Lower lobe of right lung (tissue), 2 donors: ENCODE results near the gene CBARP. TPM values are rescaled to one million over a fixed set of nuclear protein-coding genes. Genes with fewer than 3 reads are reported as not detected.

Experiments used
- ATAC-seq, 2 donors: fragments of 200-7000 bp; cut with Tn5 transposase; one replicate each; pipeline ENCODE4 v1.9.1; 2020 to 2022; ENCODE audit warnings: mild to moderate bottlenecking in 2 of 2, moderate library complexity in 2 of 2
- DNase-seq: peaks from one replicate; pipeline ENCODE4 v3.0.0-alpha.2; 2020
- H3K27ac ChIP-seq: fragments of 200-600 bp; one replicate; pipeline ENCODE4 v1.8.0; 2022
- H3K27me3 ChIP-seq: fragments of 200-600 bp; one replicate; pipeline ENCODE4 v1.8.0; 2022; ENCODE audit warnings: low read depth
- H3K36me3 ChIP-seq: fragments of 200-600 bp; one replicate; pipeline ENCODE4 v1.8.0; 2022; ENCODE audit warnings: mild to moderate bottlenecking
- H3K4me1 ChIP-seq: fragments of 200-600 bp; one replicate; pipeline ENCODE4 v1.8.0; 2022
- H3K4me3 ChIP-seq: fragments of 200-600 bp; one replicate; pipeline ENCODE4 v1.8.0; 2022; ENCODE audit warnings: mild to moderate bottlenecking
- H3K9me3 ChIP-seq: fragments of 200-600 bp; one replicate; pipeline ENCODE4 v1.8.0; 2022
- intact Hi-C: fragments of 100-400 bp; cut with DNase I; formaldehyde crosslinking; loops from one replicate; pipeline ENCODE4 v1.11.0; 2022
- total RNA-seq: library from RNA; stranded (reverse); fragmentation: NEBNext Ultra II Directional; extraction: Animal tissue kit (Norgen Biotek cat#: 25700); gene quantifications from one replicate; pipeline ENCODE4 v1.2.1, GENCODE V29; 2021
- TF ChIP-seq, protein P1 (sequence below): fragments of 200-600 bp; IDR thresholded peaks from one replicate; pipeline ENCODE4 v1.8.0; 2022; ENCODE audit warnings: antibody characterized with exemption, mild to moderate bottlenecking
- donor health status: DM: no; HTN: yes; CAD: no; lungs with severe emphysema.

CBARP gene
- total RNA-seq, 1 donor from 2014 or later: 0.41 TPM

DNA sequence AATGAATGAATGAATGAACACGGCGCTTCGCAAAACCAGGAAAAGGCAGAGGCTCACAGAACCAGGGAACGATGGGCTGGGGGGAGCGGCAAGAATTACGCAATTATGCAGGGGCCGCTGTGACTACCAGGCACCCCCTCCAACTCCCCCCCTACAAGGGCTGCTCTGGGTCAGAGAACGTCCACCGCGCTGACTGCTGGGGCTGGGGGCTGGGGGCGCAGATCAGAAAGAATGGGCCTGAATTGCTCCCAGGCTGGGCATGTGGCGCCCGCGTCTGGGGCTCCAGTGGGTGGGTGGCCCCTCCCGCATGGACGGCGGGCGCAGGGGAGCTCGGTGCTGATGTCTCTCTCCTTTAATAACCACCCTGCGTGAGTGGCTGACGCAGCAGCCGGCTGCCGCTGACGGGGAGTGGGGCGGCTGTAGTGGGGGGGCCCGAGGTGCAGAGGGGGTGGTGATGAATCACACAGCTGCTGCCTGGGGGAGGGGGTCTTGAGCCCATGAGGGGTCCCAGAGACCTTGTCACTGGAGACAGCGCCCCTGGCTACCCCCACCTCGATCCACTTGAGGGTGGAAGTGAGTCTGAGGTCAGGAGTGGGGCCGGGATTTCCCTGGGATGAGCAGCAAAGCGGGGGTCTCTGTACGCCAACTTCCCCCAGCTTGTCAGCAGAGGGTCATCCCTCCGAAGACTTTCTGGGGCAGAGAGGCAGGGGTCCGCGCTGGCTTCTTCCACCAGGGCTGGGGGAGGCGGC lies 29.8 kb upstream of the CBARP start:
- peak overlapping the region; percentile 68 for H3K4me3 ChIP-seq
- no peaks in the 10 kb centered on the region for H3K9me3 ChIP-seq
- peaks cover 76% of the 10 kb centered on the region for H3K4me1 ChIP-seq
- H3K27me3 ChIP-seq: no peaks in the 10 kb centered on the region
- ATAC-seq (no peak), DNase-seq (peak; percentile 56)
- H3K36me3 ChIP-seq: peaks cover 24% of the 10 kb centered on the region
- intact Hi-C loops: no loop called here
- no peak overlapping the region for H3K27ac ChIP-seq
- TF ChIP-seq, protein P1, sequence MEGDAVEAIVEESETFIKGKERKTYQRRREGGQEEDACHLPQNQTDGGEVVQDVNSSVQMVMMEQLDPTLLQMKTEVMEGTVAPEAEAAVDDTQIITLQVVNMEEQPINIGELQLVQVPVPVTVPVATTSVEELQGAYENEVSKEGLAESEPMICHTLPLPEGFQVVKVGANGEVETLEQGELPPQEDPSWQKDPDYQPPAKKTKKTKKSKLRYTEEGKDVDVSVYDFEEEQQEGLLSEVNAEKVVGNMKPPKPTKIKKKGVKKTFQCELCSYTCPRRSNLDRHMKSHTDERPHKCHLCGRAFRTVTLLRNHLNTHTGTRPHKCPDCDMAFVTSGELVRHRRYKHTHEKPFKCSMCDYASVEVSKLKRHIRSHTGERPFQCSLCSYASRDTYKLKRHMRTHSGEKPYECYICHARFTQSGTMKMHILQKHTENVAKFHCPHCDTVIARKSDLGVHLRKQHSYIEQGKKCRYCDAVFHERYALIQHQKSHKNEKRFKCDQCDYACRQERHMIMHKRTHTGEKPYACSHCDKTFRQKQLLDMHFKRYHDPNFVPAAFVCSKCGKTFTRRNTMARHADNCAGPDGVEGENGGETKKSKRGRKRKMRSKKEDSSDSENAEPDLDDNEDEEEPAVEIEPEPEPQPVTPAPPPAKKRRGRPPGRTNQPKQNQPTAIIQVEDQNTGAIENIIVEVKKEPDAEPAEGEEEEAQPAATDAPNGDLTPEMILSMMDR: no peak

DNA sequence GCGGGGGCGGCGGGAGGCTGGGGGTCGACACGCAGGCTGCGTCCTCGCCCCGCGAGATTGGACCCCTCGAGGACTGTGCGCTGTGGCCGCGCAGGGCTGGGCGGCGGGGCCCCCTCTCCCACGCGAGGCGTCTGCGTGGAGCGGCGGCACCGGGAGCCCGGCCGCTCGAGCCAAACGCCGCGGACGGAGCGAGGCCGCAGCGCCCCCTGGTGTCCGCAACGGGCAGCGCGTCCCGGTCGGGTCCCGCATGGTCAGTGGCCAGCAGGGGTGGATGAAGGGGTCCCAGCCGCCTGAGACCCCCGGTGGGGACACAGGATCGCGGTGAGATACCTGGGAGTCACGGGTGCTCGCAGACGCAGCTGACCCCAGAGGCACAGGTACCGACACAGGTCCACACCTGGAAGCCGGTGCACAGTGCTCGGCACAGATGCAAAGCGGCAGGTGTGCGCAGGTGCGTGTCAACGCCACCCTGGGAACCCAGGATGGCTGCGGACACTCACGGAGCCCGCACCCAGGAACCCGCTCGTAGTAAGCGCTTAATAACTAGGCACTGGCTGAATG lies 29.2 kb upstream of the CBARP start:
- Histone ChIP-seq H3K4me3 (peak overlapping the region; percentile 68), H3K9me3 (no peaks in the 10 kb centered on the region), H3K27me3 (no peaks in the 10 kb centered on the region), H3K27ac (peak overlapping the region; percentile 88), H3K4me1 (peaks cover 76% of the 10 kb centered on the region), H3K36me3 (peaks cover 17% of the 10 kb centered on the region)
- ATAC-seq: peak; percentile 43 to 63
- intact Hi-C loops: no loop called here
- TF ChIP-seq, protein P1: peak; percentile 96
- DNase-seq: peak; percentile 86

DNA sequence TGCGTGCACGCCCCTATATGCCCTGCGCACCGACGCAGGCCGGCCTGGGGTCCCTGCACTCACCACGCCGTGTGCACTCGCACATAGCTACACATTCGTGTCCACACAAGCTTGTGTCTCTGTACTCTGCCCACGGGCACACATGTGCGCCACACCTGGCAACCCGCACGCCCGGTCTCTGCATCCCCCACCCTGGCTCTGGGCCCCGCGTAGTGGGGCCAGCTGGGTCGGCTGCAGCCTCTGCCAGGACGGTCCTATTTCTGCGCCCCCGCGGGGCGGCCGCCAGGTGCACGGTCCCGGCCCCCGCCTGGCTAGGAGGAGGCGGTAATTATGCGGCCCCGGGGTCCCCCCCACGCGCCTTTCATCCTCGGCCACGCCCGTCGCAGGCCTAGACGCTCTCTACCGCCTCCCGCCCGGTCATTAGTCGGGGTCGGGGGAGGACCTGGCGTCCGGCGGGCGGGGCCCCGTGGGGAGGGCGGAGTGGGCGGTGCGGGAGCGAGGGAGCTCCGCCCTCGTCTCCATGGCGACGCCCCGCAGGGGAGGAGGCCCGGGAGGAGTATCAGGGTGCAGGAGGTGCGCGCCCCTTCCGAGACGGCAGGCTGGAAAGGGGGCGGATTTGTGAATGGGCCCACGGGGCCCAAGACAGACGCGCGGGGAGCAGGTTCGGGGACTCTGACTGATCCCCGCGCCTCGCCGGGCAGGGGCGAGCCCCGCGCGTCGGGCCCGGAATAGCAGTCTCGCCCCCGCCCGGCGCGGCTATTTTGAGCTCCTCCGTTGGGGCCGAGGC lies 28.5 kb upstream of the CBARP start:
- intact Hi-C loops: no loop called here
- H3K27ac ChIP-seq: peak overlapping the region; percentile 88
- peaks cover 10% of the 10 kb centered on the region for H3K36me3 ChIP-seq
- peak; percentile 93 for DNase-seq
- ATAC-seq: peak; percentile 63 to 72
- H3K9me3 ChIP-seq: no peaks in the 10 kb centered on the region
- TF ChIP-seq, protein P1: no peak
- peak overlapping the region; percentile 68 for H3K4me3 ChIP-seq
- H3K4me1 ChIP-seq: peaks cover 76% of the 10 kb centered on the region
- no peaks in the 10 kb centered on the region for H3K27me3 ChIP-seq

DNA sequence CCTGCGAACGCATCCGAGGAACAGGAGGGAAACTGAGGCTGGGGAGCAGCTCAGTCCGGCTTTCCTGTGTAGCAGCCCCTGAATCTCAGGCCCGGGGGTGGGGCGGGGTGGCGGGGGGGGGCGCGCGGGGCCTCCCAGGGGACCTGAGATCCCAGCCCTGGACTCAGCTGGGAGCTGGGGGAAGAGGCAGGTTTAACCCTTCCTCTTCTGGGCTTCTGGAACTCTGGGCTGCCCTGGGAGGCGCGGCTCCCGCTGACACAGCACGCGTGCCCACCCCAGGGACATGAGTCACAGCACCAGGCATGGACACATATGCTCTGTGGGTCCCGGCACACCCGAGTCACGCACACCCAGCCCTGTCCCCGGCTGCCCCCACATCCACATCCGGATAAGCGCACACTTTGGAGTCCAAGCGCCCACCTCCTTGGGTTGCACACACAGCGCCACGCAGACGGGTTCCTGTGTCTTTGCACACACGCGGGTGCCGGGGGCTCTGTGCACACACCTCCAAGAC lies 27.9 kb upstream of the CBARP start:
- TF ChIP-seq, protein P1: no peak
- intact Hi-C loops: no loop called here
- peak overlapping the region; percentile 88 for H3K27ac ChIP-seq
- DNase-seq: peak; percentile 80
- H3K4me3 ChIP-seq: peak overlapping the region; percentile 68
- H3K27me3 ChIP-seq: no peaks in the 10 kb centered on the region
- H3K4me1 ChIP-seq: peaks cover 73% of the 10 kb centered on the region
- no peak for ATAC-seq
- H3K36me3 ChIP-seq: peaks cover 4% of the 10 kb centered on the region
- no peaks in the 10 kb centered on the region for H3K9me3 ChIP-seq

DNA sequence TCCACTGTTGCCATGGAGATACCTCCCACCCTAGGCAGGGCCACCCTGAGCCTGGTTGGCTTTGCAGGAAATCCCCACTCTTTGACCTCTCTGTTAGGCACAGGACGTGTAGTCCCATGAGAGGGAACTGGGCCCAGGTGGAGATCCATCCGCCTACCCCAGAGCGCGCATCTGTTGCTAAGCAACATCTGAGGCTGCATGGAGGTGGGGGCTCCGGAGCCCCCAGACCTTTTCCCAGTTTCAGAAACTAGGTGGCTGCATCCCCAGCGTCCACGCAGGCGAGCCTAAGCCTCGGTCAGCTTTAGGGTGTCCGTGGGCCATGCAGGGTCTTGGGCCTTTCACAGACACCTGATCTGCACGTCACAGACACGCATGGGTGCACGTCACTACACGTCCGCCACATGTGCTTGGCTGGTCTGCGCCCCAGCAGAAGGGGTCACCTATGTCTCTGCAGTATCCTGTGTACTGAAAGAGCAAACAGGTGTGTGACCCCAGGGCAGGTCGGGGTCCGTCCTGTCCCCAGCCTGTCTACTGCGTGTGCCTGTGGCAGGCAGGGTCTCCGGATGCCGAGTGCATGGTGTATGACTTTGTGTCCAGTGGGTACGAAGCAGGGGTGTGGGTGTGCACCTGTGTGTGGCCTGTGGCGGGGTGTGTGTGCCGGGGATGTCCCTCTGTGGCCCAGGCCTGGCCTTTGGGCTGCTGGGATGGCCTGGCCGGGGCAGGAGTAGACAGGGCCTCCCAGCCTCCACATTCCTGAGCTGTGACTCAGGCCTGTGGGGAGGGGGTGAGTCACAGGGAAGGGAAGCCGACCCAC lies 27.2 kb upstream of the CBARP start:
- no peaks in the 10 kb centered on the region for H3K27me3 ChIP-seq
- peak overlapping the region; percentile 68 for H3K4me3 ChIP-seq
- H3K36me3 ChIP-seq: no peaks in the 10 kb centered on the region
- no peaks in the 10 kb centered on the region for H3K9me3 ChIP-seq
- TF ChIP-seq, protein P1: no peak
- ATAC-seq: no peak
- intact Hi-C loops: no loop called here
- H3K27ac ChIP-seq: peak overlapping the region; percentile 88
- H3K4me1 ChIP-seq: peaks cover 73% of the 10 kb centered on the region
- peak; percentile 70 for DNase-seq
